Left lung (tissue), 10 donors: ENCODE results near the gene NAALADL2. TPM values are rescaled to one million over a fixed set of nuclear protein-coding genes. Genes with fewer than 3 reads are reported as not detected.
A peak's percentile ranks its signal among the peaks of the same experiment; 100 is the strongest.

ENCODE experiments used
- ATAC-seq: fragments of 200-7000 bp; cut with Tn5 transposase; one replicate; pipeline ENCODE4 v1.9.1; 2020; ENCODE audit warnings: moderate library complexity
- DNase-seq, 4 donors: peaks; one replicate each; pipeline ENCODE4 v3.0.0-alpha.2; 2013 to 2020
- H3K27ac ChIP-seq, 2 donors: fragments of 200-600 bp; sonication (generic) in 1 of 2; one replicate each; pipeline versions ENCODE4 v1.5.0 to v1.8.0; 2020 to 2021
- H3K27me3 ChIP-seq, 2 donors: fragments of 200-600 bp; sonication (generic) in 1 of 2; one replicate each; pipeline versions ENCODE4 v1.5.0 to v1.8.0; 2020 to 2021
- H3K36me3 ChIP-seq, 2 donors: fragments of 200-600 bp; sonication (generic) in 1 of 2; one replicate each; pipeline versions ENCODE4 v1.5.0 to v1.8.0; 2020 to 2021
- H3K4me1 ChIP-seq, 2 donors: fragments of 200-600 bp; one replicate each; pipeline ENCODE4 v1.8.0; 2021
- H3K4me3 ChIP-seq, 2 donors: fragments of 200-600 bp; sonication (generic) in 1 of 2; one replicate each; pipeline versions ENCODE4 v1.5.0 to v1.8.0; 2020 to 2021; ENCODE audit warnings: mild to moderate bottlenecking in 1 of 2
- H3K9me3 ChIP-seq, 2 donors: fragments of 200-600 bp; sonication (generic) in 1 of 2; one replicate each; pipeline versions ENCODE4 v1.5.0 to v1.8.0; 2020 to 2021
- intact Hi-C, 2 donors: fragments of 100-400 bp; cut with DNase I; formaldehyde crosslinking; loops; one replicate each; pipeline versions ENCODE4 v1.11.2 to v1.14.2; 2022
- polyA plus RNA-seq, 6 donors: library from polyadenylated mRNA; unstranded; fragments of 120-200 nt; gene quantifications; one replicate each; pipeline ENCODE4 v1.2.1, GENCODE V29; 2013; ENCODE audit not compliant: insufficient read length in 6 of 6
- total RNA-seq, 2 donors: library from RNA; stranded (reverse); fragmentation: NEBNext Ultra II Directional; extraction: Animal tissue kit (Norgen Biotek cat#: 25700); gene quantifications; one replicate each; pipeline ENCODE4 v1.2.1, GENCODE V29; 2021
- TF ChIP-seq, protein P1 (sequence below), 2 donors: fragments of 200-600 bp; sonication (generic) in 1 of 2; IDR thresholded peaks; one replicate each; pipeline versions ENCODE4 v1.5.0 to v1.8.0; 2021; ENCODE audit warnings: antibody characterized with exemption in 2 of 2
- donor health status: DM: no; HTN: yes; CAD: no.
- donor health status: DM: no; HTN: no; CAD: no.

NAALADL2 gene
- total and polyA plus RNA-seq, 8 donors, result 9.8 to 23.3 (median 17.8) TPM

DNA sequence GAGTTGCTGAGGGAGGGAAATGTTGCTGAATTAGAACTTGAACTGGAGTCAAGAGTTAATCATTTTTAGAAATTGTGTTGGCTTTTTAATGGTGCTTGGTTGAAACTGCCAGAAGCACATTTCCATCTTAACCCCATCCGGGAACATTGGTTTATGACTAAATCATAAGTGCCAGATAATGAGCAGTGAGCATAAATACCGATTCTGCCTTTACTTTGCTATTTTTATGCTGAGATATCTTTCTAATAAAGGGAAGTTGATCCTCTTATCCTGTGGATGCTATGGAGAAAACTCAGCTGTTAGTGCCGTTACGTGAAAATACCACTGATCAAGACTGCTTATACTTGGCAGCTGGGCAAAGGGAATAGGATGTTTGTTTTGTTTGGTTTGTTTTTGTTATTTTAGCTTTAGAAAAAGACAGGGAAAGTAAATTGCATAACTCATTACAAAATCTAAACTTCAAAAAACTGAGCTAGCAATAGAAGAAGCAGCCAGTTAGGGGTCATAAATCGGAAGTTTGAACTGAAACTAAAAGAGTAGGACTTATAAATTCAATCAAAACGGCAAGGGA, 813.1 kb downstream of the NAALADL2 start:
- no peak overlapping the region for H3K4me3 ChIP-seq
- no peaks in the 10 kb centered on the region for H3K4me1 ChIP-seq
- no peaks in the 10 kb centered on the region for H3K36me3 ChIP-seq
- DNase-seq (peak in 2 of 4 donors; percentile 88 to 93), ATAC-seq (no peak)
- H3K9me3 ChIP-seq, result peaks cover 0 to 2% of the 10 kb centered on the region in 2 donors
- H3K27ac ChIP-seq, result no peak overlapping the region
- intact Hi-C loops, result no loop called here
- H3K27me3 ChIP-seq, result no peaks in the 10 kb centered on the region
- TF ChIP-seq, protein P1, sequence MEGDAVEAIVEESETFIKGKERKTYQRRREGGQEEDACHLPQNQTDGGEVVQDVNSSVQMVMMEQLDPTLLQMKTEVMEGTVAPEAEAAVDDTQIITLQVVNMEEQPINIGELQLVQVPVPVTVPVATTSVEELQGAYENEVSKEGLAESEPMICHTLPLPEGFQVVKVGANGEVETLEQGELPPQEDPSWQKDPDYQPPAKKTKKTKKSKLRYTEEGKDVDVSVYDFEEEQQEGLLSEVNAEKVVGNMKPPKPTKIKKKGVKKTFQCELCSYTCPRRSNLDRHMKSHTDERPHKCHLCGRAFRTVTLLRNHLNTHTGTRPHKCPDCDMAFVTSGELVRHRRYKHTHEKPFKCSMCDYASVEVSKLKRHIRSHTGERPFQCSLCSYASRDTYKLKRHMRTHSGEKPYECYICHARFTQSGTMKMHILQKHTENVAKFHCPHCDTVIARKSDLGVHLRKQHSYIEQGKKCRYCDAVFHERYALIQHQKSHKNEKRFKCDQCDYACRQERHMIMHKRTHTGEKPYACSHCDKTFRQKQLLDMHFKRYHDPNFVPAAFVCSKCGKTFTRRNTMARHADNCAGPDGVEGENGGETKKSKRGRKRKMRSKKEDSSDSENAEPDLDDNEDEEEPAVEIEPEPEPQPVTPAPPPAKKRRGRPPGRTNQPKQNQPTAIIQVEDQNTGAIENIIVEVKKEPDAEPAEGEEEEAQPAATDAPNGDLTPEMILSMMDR (IDR thresholded peaks at IDR 0.05), result no peak

DNA sequence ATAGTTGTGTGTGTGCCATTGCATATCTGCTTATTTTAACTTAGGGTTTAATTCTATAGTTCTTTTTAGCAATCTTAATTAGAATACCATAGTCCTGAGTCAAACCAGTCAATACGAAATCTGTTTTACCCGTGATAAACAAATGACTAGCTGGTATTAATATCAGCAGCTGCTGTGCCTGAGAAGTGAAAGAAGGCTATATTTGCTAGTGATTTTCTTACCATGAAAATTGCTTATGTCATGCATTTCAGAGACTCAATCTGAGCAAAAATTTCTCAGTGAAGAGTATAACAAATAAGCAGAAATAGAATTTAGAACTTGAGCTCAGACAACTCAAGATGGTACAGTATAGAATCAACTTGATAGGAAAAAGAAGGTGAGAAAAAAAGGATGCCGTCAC, 820.4 kb downstream of the NAALADL2 start:
- Histone ChIP-seq H3K27me3 (no peaks in the 10 kb centered on the region), H3K36me3 (no peaks in the 10 kb centered on the region), H3K9me3 (peaks cover 0 to 27% of the 10 kb centered on the region in 2 donors), H3K27ac (no peak overlapping the region), H3K4me3 (no peak overlapping the region), H3K4me1 (no peaks in the 10 kb centered on the region)
- TF ChIP-seq, protein P1 (IDR thresholded peaks at IDR 0.05), result no peak
- intact Hi-C loops, result no loop called here
- ATAC-seq, result no peak
- DNase-seq, result no peak

DNA sequence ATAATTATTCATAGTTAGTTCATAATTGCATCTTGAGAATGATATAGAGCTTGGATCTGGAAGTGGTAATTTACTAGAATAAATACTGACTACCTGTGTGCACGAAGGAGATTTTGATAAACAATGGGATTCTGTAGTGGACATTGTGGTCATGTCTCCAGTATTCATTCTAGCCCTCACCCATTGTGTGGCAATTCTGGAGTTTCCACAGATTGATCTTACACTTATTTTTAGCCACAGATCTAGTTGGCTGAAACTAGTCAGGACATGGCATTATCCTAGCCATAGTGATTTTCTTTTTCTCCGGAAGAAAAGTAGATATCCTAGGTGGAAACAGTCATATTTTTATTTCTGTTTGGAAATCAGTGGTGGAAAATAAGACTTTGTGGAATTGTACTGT, 833.1 kb downstream of the NAALADL2 start:
- Histone ChIP-seq H3K4me3 (no peak overlapping the region), H3K27ac (no peak overlapping the region), H3K36me3 (no peaks in the 10 kb centered on the region), H3K4me1 (no peaks in the 10 kb centered on the region), H3K27me3 (no peaks in the 10 kb centered on the region), H3K9me3 (no peaks in the 10 kb centered on the region)
- DNase-seq (no peak), ATAC-seq (no peak)
- intact Hi-C loops, result no loop called here
- TF ChIP-seq, protein P1 (IDR thresholded peaks at IDR 0.05), result no peak

DNA sequence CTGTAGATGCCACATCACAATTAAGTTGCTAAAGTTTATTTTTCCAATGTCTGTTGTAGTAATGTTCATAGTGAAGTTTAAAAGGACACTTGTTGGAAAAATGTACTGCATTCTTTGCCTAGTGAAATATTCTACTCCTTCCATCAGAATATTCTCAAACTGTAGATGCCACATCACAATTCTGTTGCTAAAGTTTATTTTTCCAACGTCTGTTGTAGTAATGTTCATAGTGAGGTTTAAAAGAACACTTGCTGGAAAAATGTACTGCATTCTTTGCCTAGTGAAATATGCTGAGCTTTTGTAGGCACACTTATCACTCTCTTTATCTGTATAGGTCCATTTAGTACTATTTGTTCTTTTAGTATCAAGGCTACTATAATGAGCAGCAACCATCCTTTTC, 836.1 kb downstream of the NAALADL2 start:
- Histone ChIP-seq H3K36me3 (no peaks in the 10 kb centered on the region), H3K4me1 (no peaks in the 10 kb centered on the region), H3K27me3 (no peaks in the 10 kb centered on the region), H3K27ac (no peak overlapping the region), H3K4me3 (no peak overlapping the region), H3K9me3 (no peaks in the 10 kb centered on the region)
- DNase-seq, result no peak
- intact Hi-C loops, result no loop called here
- no peak for ATAC-seq
- TF ChIP-seq, protein P1 (IDR thresholded peaks at IDR 0.05), result no peak

DNA sequence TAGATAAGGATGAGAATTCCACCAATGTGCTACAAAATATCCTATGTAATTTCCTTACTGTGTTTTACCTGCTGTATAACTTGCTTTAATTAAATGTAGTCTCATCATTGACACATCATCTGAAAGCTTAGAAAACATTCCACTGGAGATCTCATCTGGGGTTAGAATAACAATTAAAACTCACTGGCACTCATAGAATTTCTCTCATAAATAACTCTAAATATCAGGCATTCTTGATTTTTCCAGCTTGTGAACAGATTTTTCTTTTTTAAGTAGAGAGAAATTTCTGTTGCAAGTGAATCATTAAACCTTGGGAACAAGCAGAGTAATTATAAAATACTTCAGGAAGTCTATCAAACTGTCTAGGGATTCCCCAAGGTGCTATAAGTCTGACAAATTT, 843.8 kb downstream of the NAALADL2 start:
- H3K27me3 ChIP-seq, result no peaks in the 10 kb centered on the region
- H3K9me3 ChIP-seq, result no peaks in the 10 kb centered on the region
- ATAC-seq (no peak), DNase-seq (no peak)
- H3K27ac ChIP-seq, result no peak overlapping the region
- no peaks in the 10 kb centered on the region for H3K36me3 ChIP-seq
- intact Hi-C loops, result no loop called here
- no peak overlapping the region for H3K4me3 ChIP-seq
- TF ChIP-seq, protein P1 (IDR thresholded peaks at IDR 0.05), result no peak
- no peaks in the 10 kb centered on the region for H3K4me1 ChIP-seq
